PC-3 (cell line): ENCODE measurements around the gene CIITA.

ENCODE experiments used
- EZH2 ChIP-seq: fragments of 300-600 bp; sonication (generic); IDR thresholded peaks from one replicate; pipeline ENCODE4 v1.6.1; 2017; ENCODE audit warnings: antibody characterized with exemption, mild to moderate bottlenecking, low read length; ENCODE audit not compliant: unreplicated experiment
- EZH2phosphoT487 ChIP-seq: fragments of 300-600 bp; sonication (generic); IDR thresholded peaks from 2 replicates; pipeline ENCODE4 v1.6.1; 2018; ENCODE audit warnings: mild to moderate bottlenecking, antibody characterized with exemption, low read length, borderline replicate concordance
- TF ChIP-seq, protein P1 (sequence below): fragments of 300-600 bp; sonication (generic); conservative IDR thresholded peaks from 2 replicates; pipeline ENCODE4 v1.5.1; 2017; ENCODE audit warnings: antibody characterized with exemption, low read depth, mild to moderate bottlenecking, low read length

- TF ChIP-seq, protein P1, sequence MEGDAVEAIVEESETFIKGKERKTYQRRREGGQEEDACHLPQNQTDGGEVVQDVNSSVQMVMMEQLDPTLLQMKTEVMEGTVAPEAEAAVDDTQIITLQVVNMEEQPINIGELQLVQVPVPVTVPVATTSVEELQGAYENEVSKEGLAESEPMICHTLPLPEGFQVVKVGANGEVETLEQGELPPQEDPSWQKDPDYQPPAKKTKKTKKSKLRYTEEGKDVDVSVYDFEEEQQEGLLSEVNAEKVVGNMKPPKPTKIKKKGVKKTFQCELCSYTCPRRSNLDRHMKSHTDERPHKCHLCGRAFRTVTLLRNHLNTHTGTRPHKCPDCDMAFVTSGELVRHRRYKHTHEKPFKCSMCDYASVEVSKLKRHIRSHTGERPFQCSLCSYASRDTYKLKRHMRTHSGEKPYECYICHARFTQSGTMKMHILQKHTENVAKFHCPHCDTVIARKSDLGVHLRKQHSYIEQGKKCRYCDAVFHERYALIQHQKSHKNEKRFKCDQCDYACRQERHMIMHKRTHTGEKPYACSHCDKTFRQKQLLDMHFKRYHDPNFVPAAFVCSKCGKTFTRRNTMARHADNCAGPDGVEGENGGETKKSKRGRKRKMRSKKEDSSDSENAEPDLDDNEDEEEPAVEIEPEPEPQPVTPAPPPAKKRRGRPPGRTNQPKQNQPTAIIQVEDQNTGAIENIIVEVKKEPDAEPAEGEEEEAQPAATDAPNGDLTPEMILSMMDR = no peak
- no peak for TF ChIP-seq EZH2phosphoT487
- TF ChIP-seq EZH2 = no peak
Measured at GRCh38 chr16:10961231-10961630, 84.2 kb downstream of the CIITA start.
